ENCODE results near the gene RNU1-1.
"Not testable (repeated sequence)": the region's sequence is repeated elsewhere in the genome, so short reads cannot be mapped to it uniquely, and the experiment has no call there.

The RNU1-1 gene

GRCh38 chr1:16521288-16521583 lies 7.2 kb upstream of the RNU1-1 start:
- DNase-seq, result no peak

- DNase-seq, result not testable (repeated sequence)
Measured at GRCh38 chr1:16520435-16521287, 6.6 kb upstream of the RNU1-1 start.

GRCh38 chr1:16519255-16519951 lies 5.3 kb upstream of the RNU1-1 start:
- DNase-seq, result not testable (repeated sequence)

GRCh38 chr1:16518913-16519254 lies 4.8 kb upstream of the RNU1-1 start:
- DNase-seq, result not testable (repeated sequence)

- not testable (repeated sequence) for DNase-seq
Measured at GRCh38 chr1:16516694-16517410, 2.8 kb upstream of the RNU1-1 start.

GRCh38 chr1:16513412-16514106 lies 526 bp downstream of the RNU1-1 start:
- DNase-seq, result peak; percentile 82 to 85

GRCh38 chr1:16512624-16513411 lies 1.3 kb downstream of the RNU1-1 start:
- DNase-seq, result not testable (repeated sequence)

- DNase-seq, result not testable (repeated sequence)
Measured at GRCh38 chr1:16511926-16512325, 2.2 kb downstream of the RNU1-1 start.

GRCh38 chr1:16508861-16509445 lies 5.1 kb downstream of the RNU1-1 start:
- peak; percentile 7 to 32 for DNase-seq

- not testable (repeated sequence) for DNase-seq
Measured at GRCh38 chr1:16506364-16507136, 7.5 kb downstream of the RNU1-1 start.

- not testable (repeated sequence) for DNase-seq
Measured at GRCh38 chr1:16505870-16506269, 8.2 kb downstream of the RNU1-1 start.

- no peak for DNase-seq
Measured at GRCh38 chr1:16503494-16503893, 10.6 kb downstream of the RNU1-1 start.

- DNase-seq, result not testable (repeated sequence)
Measured at GRCh38 chr1:16501446-16501845, 12.6 kb downstream of the RNU1-1 start.

GRCh38 chr1:16500975-16501374 lies 13.1 kb downstream of the RNU1-1 start:
- peak in 1 of 2 experiments; percentile 2 for DNase-seq

GRCh38 chr1:16500466-16500865 lies 13.6 kb downstream of the RNU1-1 start:
- DNase-seq, result not testable (repeated sequence)

- DNase-seq, result peak; percentile 68 to 81
Measured at GRCh38 chr1:16498573-16499413, 15.3 kb downstream of the RNU1-1 start.

- not testable (repeated sequence) for DNase-seq
Measured at GRCh38 chr1:16498047-16498446, 16.0 kb downstream of the RNU1-1 start.

GRCh38 chr1:16497474-16497904 lies 16.6 kb downstream of the RNU1-1 start:
- DNase-seq, result peak; percentile 3 to 17

GRCh38 chr1:16493731-16494130 lies 20.4 kb downstream of the RNU1-1 start:
- DNase-seq, result not testable (repeated sequence)

GRCh38 chr1:16492937-16493336 lies 21.1 kb downstream of the RNU1-1 start:
- not testable (repeated sequence) for DNase-seq

Data from Kasumi-1 (cell line).